Urinary bladder (tissue), 4 donors: ENCODE results near the gene TECTB. TPM values are rescaled to one million over a fixed set of nuclear protein-coding genes. Genes with fewer than 3 reads are reported as not detected.

Experiments
- DNase-seq: peaks from one replicate; pipeline ENCODE4 v3.0.0-alpha.2; 2015; ENCODE audit errors: extremely low spot score
- H3K27ac ChIP-seq: one replicate; pipeline ENCODE4 v1.5.1; 2013; ENCODE audit warnings: low read depth, mild to moderate bottlenecking, moderate library complexity
- H3K36me3 ChIP-seq: one replicate; pipeline ENCODE4 v1.6.1; 2013; ENCODE audit warnings: mild to moderate bottlenecking, moderate library complexity; ENCODE audit not compliant: insufficient read depth
- H3K4me1 ChIP-seq: one replicate; pipeline ENCODE4 v1.6.1; 2013; ENCODE audit warnings: mild to moderate bottlenecking, moderate library complexity; ENCODE audit not compliant: insufficient read depth
- H3K4me3 ChIP-seq: one replicate; pipeline ENCODE4 v1.5.1; 2013; ENCODE audit warnings: low read depth, low read length
- WGBS: extraction: QIAGEN DNeasy Blood & Tissue Kit; methylation state at CpG from one replicate; pipeline ENCODE4 v1.1.7; 2013; 5-methylcytosine and 5-hydroxymethylcytosine counted together
- polyA plus RNA-seq: library from polyadenylated mRNA; stranded (reverse); fragments of 200-250 nt; gene quantifications from one replicate; pipeline ENCODE4 v1.2.3, GENCODE V29; 2013
- total RNA-seq: library from RNA; depleted of rRNA; stranded (reverse); fragments of >200 nt; gene quantifications from one replicate; pipeline ENCODE4 v1.2.3, GENCODE V29; 2014
- donor health status: healthy with polysubstance abuse.
- donor health status: healthy.

The TECTB gene
- total and polyA plus RNA-seq, 2 donors: not detected

GRCh38 chr10:112335111-112335867, 52.1 kb downstream of the TECTB start:
- Histone ChIP-seq H3K27ac (no peak overlapping the region), H3K36me3 (no peaks in the 10 kb centered on the region), H3K4me3 (no peak overlapping the region), H3K4me1 (no peaks in the 10 kb centered on the region)
- WGBS: 26% methylated on average over 5 of the region's 5 CpGs
- DNase-seq: no peak

DNA sequence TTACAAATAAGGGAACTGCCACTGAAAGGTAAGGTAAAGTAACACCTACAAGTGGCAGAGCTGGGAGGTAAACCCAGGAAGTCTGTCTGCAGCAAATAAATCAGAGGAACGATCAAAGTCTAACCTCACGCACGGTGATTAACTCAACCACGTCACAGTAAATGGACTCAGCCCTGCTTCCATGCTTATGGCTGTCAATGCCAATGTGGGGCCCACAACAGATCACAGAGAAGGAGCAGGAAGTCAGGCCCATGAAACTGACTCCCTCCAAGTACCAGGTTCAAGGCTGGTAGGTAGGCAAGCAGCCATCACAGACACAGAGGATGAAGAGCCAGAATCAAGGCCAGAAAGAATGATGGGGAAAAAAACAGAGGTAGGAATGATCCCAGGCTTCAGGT, 52.7 kb downstream of the TECTB start:
- DNase-seq: no peak
- H3K4me3 ChIP-seq: no peak overlapping the region
- H3K36me3 ChIP-seq: no peaks in the 10 kb centered on the region
- H3K27ac ChIP-seq: no peak overlapping the region
- no peaks in the 10 kb centered on the region for H3K4me1 ChIP-seq
- WGBS: 39% methylated on average over 4 of the region's 4 CpGs

DNA sequence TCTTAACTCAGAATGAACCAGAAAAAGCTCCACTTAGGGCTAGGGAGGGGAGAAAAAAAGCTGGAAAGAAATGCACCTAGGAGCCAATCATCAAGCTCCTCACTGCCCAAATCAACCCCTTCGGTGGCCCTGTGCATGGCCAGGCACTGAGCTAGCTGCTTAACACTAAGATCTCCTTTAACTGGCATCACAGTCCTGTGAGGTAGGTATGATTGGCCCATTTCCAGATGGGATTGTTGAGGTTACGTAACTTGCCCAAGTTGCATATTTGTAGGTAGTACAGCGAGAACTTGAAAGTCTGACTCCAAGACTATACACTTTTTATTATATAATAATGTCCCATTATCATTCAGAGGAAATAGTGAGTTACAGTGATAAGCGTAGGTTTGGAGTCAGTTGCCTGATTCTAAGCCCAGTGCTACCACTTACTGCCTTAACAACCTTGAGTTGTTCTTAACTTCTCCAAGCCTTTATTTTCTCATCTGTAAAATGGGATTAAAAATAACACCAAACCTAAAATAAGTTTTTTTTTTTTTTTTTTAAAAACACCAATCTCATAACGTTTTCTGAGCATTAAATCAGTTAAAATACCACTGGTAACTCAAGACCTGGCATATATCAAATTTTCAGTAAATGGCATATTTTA, 53.5 kb downstream of the TECTB start:
- H3K27ac ChIP-seq: no peak overlapping the region
- no peak overlapping the region for H3K4me3 ChIP-seq
- no peaks in the 10 kb centered on the region for H3K36me3 ChIP-seq
- no peaks in the 10 kb centered on the region for H3K4me1 ChIP-seq
- WGBS: 79% methylated on average over 5 of the region's 5 CpGs
- no peak for DNase-seq

GRCh38 chr10:112338957-112339356, 55.8 kb downstream of the TECTB start:
- Histone ChIP-seq H3K4me3 (no peak overlapping the region), H3K4me1 (no peaks in the 10 kb centered on the region), H3K27ac (no peak overlapping the region), H3K36me3 (no peaks in the 10 kb centered on the region)
- WGBS: 81% methylated on average over 3 of the region's 3 CpGs
- no peak for DNase-seq

- no peaks in the 10 kb centered on the region for H3K4me1 ChIP-seq
- no peak for DNase-seq
- 83% methylated on average over 2 of the region's 2 CpGs for WGBS
- no peak overlapping the region for H3K27ac ChIP-seq
- no peak overlapping the region for H3K4me3 ChIP-seq
- no peaks in the 10 kb centered on the region for H3K36me3 ChIP-seq
These were observed 57.4 kb downstream of the TECTB start for GRCh38 chr10:112340601-112341000.

DNA sequence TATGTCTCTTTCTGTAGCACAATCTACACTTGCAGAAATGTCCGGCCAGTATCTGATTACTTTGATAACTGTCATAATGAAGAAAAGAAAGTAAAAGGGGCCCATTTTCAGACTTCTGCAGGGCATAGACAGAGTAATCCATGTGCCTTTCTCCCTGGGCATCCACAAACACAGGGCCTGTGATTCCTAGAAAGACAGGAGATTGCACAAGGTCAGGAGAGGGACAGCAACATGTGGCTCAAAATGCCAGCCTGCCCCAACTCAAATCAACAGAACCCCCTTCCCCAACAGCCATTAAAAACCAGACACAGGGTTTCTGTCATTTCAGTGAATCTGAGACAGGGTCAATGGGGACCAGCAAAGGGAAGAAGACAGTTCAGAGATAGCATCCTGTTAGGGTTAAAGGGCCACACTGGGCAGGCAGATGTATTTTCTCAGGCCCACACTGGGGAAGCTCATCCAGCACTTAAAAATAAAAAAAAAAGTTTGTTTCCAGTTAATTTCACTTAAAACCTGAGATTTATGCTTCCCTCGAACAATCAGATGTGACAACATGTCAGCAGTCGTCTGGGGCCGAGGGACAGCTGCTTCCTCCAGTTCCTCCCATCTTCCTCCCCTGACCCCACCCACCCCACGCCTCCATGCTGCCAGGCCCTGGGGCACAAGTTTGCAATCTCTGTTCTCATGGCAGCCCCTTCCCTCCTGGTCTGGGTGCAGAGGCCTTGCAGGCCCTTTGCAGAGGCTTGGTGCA, 60.0 kb downstream of the TECTB start:
- WGBS: 49% methylated on average over 5 of the region's 5 CpGs
- H3K36me3 ChIP-seq: no peaks in the 10 kb centered on the region
- H3K27ac ChIP-seq: no peak overlapping the region
- no peaks in the 10 kb centered on the region for H3K4me1 ChIP-seq
- no peak overlapping the region for H3K4me3 ChIP-seq
- no peak for DNase-seq

DNA sequence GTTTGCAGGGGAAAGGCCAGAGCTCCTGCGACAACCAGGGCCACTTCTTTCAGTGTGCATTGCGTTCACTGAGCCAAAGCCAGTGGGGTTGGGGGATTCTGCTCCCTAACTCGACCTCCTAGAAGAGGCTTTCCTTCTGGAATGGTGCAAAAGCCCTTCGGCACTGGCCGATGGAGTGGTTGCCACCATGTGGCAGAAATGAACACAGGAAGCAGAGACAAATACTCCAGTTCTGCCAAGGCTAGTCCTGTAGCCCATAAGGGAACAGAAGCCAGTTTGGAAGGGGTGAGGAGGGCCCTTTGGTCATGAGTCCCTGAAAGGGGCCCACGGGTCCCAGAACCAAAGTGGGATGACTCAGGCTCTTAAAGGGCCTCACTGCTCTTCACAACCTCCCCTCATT, 61.1 kb downstream of the TECTB start:
- Histone ChIP-seq H3K4me3 (no peak overlapping the region), H3K27ac (no peak overlapping the region), H3K36me3 (no peaks in the 10 kb centered on the region), H3K4me1 (no peaks in the 10 kb centered on the region)
- 77% methylated on average over 6 of the region's 6 CpGs for WGBS
- DNase-seq: no peak

DNA sequence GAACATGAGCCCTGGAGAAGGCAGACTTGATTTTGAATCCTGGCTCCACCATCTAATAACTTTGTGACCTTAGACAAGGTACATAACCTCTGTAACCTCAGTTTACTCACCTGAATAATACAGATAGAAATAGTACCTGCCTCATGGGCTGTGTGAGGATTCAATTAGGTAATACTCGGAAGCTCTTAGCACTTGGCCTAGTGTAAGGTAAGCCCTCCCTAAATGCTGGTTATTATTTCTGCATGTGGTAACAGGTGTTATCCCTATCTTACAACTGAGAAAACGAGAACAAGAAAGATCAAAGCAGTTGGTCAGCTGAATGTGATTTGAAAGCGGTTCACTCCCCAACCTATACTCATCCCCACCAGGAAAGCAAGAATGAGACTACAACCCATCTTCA, 62.0 kb downstream of the TECTB start:
- Histone ChIP-seq H3K4me1 (no peaks in the 10 kb centered on the region), H3K36me3 (no peaks in the 10 kb centered on the region), H3K27ac (no peak overlapping the region), H3K4me3 (no peak overlapping the region)
- DNase-seq: no peak
- WGBS: 56% methylated on average over 3 of the region's 3 CpGs

DNA sequence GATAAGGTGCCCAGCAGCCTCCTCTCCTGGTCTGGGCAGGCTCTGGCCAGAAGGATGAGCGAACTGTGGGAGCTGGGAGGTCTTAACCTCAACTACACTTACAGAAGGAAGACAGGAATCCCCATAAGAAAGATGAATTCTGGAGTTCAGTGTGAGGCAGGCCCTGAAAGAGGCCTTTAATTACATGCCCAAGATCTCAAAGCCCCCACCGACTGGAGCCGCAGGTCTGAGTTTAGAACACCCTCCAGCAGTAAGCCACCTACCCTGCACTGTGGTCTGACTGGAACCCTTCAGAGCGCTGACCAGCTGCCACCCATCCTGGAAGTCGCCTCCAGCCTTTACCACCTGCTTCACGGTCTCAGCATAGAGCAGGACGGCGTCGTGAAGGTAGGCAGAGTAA, 62.5 kb downstream of the TECTB start:
- Histone ChIP-seq H3K4me3 (no peak overlapping the region), H3K27ac (no peak overlapping the region), H3K36me3 (no peaks in the 10 kb centered on the region), H3K4me1 (no peaks in the 10 kb centered on the region)
- 92% methylated on average over 9 of the region's 9 CpGs for WGBS
- no peak for DNase-seq

DNA sequence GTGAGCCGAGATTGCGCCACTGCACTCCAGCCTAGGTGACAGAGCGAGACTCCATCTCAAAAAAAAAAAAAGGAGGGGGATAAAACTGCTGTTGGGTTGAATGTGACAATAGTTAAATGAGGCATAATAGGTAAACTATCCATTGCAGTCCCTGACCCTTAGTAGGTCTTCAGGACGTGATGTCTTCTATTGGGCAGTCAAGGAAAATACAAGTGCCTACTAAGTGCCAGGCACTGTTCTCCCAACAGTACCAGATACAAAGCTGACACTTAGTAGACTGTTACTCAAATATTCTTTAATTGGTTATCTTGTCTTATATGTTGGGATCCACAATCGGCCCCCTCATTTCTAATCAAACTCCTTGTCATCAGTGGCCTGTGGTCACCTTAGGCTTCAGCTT, 63.6 kb downstream of the TECTB start:
- WGBS: 90% methylated on average over 5 of the region's 5 CpGs
- H3K4me3 ChIP-seq: no peak overlapping the region
- H3K4me1 ChIP-seq: no peaks in the 10 kb centered on the region
- DNase-seq: no peak
- no peak overlapping the region for H3K27ac ChIP-seq
- no peaks in the 10 kb centered on the region for H3K36me3 ChIP-seq

GRCh38 chr10:112347709-112348671, 64.8 kb downstream of the TECTB start:
- no peak overlapping the region for H3K27ac ChIP-seq
- no peak for DNase-seq
- 79% methylated on average over 12 of the region's 12 CpGs for WGBS

DNA sequence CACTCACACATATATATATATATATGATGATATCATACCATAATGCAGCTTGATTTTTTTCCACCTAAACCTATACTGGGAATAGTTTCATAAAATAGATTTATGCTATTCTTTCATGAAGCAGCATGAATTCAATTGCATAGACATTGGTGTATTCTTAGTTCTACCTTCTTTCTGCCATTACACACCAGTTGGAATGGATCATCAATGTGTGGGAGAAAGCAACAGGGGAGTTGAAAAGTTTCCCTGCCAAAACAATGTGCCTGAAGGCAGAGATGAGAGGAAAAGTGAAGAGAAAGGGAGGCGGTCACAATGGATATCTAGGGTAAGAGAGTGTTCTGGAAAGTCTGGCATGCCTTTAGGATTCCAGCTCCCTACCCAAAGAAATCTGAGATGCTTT, 65.6 kb downstream of the TECTB start:
- H3K36me3 ChIP-seq: no peaks in the 10 kb centered on the region
- no peak for DNase-seq
- H3K4me1 ChIP-seq: no peaks in the 10 kb centered on the region
- 74% methylated on average over 1 of the region's 1 CpG for WGBS
- no peak overlapping the region for H3K4me3 ChIP-seq
- no peak overlapping the region for H3K27ac ChIP-seq

More at GRCh38 chr10:112347709-112348671, 64.8 kb downstream of the TECTB start:
- no peaks in the 10 kb centered on the region for H3K36me3 ChIP-seq
- no peak overlapping the region for H3K4me3 ChIP-seq
- no peaks in the 10 kb centered on the region for H3K4me1 ChIP-seq

GRCh38 chr10:112349521-112350085, 66.4 kb downstream of the TECTB start:
- H3K36me3 ChIP-seq: no peaks in the 10 kb centered on the region
- H3K4me3 ChIP-seq: no peak overlapping the region
- H3K4me1 ChIP-seq: no peaks in the 10 kb centered on the region
- H3K27ac ChIP-seq: no peak overlapping the region
- DNase-seq: no peak
- WGBS: 94% methylated on average over 46 of the region's 46 CpGs
